Stimulated activated CD8-positive, alpha-beta memory T cell treated with anti-CD3 and anti-CD28 coated beads, Interleukin-15, amount 100 ng/mL, for 4 hours (primary cell): ENCODE data around the gene SUPT16H.
"Not testable (repeated sequence)": the region's sequence is repeated elsewhere in the genome, so short reads cannot be mapped to it uniquely, and the experiment has no call there.

Experiments used
- DNase-seq, 2 donors: peaks; one replicate each; pipeline ENCODE4 v3.0.0-alpha.2; 2020; ENCODE audit warnings: low read depth in 2 of 2

SUPT16H gene

GRCh38 chr14:21367582-21368144 is 16.2 kb downstream of the SUPT16H start:
- DNase-seq, result no peak

GRCh38 chr14:21356511-21356910 is 27.3 kb downstream of the SUPT16H start:
- no peak for DNase-seq

GRCh38 chr14:21352587-21352986 is 31.2 kb downstream of the SUPT16H start:
- no peak for DNase-seq

GRCh38 chr14:21350539-21350938 is 33.3 kb downstream of the SUPT16H start:
- DNase-seq, result no peak

GRCh38 chr14:21347201-21347600 is 36.6 kb downstream of the SUPT16H start:
- DNase-seq, result no peak

GRCh38 chr14:21346532-21347135 is 37.2 kb downstream of the SUPT16H start:
- no peak for DNase-seq

- no peak for DNase-seq
Measured at GRCh38 chr14:21343035-21343794, 40.6 kb downstream of the SUPT16H start.

- DNase-seq, result no peak
Measured at GRCh38 chr14:21334202-21334906, 49.5 kb downstream of the SUPT16H start.

- no peak for DNase-seq
Measured at GRCh38 chr14:21332950-21333349, 50.9 kb downstream of the SUPT16H start.

GRCh38 chr14:21326972-21327371 is 56.8 kb downstream of the SUPT16H start:
- DNase-seq, result no peak

- DNase-seq, result no peak
Measured at GRCh38 chr14:21322716-21323115, 61.1 kb downstream of the SUPT16H start.

- DNase-seq, result no peak
Measured at GRCh38 chr14:21320913-21321312, 62.9 kb downstream of the SUPT16H start.

- no peak for DNase-seq
Measured at GRCh38 chr14:21317398-21317797, 66.4 kb downstream of the SUPT16H start.

- DNase-seq, result no peak
Measured at GRCh38 chr14:21313512-21313911, 70.3 kb downstream of the SUPT16H start.

- no peak for DNase-seq
Measured at GRCh38 chr14:21311614-21312013, 72.2 kb downstream of the SUPT16H start.

GRCh38 chr14:21309956-21310355 is 73.9 kb downstream of the SUPT16H start:
- no peak for DNase-seq

- no peak for DNase-seq
Measured at GRCh38 chr14:21309238-21309636, 74.6 kb downstream of the SUPT16H start.

GRCh38 chr14:21308479-21309237 is 75.2 kb downstream of the SUPT16H start:
- peak; percentile 53 to 77 for DNase-seq

GRCh38 chr14:21308132-21308478 is 75.7 kb downstream of the SUPT16H start:
- no peak for DNase-seq

- no peak for DNase-seq
Measured at GRCh38 chr14:21307637-21308036, 76.2 kb downstream of the SUPT16H start.

- DNase-seq, result not testable (repeated sequence)
Measured at GRCh38 chr14:21302836-21303140, 81.0 kb downstream of the SUPT16H start.
